GM23338 (cell line): ENCODE measurements around the gene COMMD3. TPM values are rescaled to one million over a fixed set of nuclear protein-coding genes. Genes with fewer than 3 reads are reported as not detected.

Experiments used
- ATAC-seq: fragments of 200-7000 bp; cut with Tn5 transposase; 3 replicates; pipeline ENCODE4 v1.9.1; 2020
- DNase-seq: peaks from one replicate; pipeline ENCODE4 v3.0.0-alpha.2; 2015; ENCODE audit warnings: low spot score
- H2AFZ ChIP-seq: fragments of 200-600 bp; sonication (generic); 2 replicates; pipeline ENCODE4 v1.8.0; 2016; ENCODE audit warnings: antibody characterized with exemption, mild to moderate bottlenecking, moderate library complexity
- H3F3A ChIP-seq: fragments of 200-600 bp; sonication (generic); replicated peaks from 2 replicates; pipeline ENCODE4 v1.8.0; 2017; ENCODE audit warnings: antibody characterized with exemption, mixed run types, low read depth
- H3K27ac ChIP-seq: fragments of 200-600 bp; sonication (generic); 2 replicates; pipeline ENCODE4 v1.6.1; 2016; ENCODE audit warnings: low read depth
- H3K27me3 ChIP-seq: fragments of 200-600 bp; sonication (generic); 2 replicates; pipeline ENCODE4 v1.8.0; 2016; ENCODE audit warnings: mild to moderate bottlenecking, mixed run types, moderate library complexity; ENCODE audit not compliant: insufficient read depth
- H3K36me3 ChIP-seq: fragments of 200-600 bp; sonication (generic); 2 replicates; pipeline ENCODE4 v1.8.0; 2016; ENCODE audit warnings: mild to moderate bottlenecking; ENCODE audit not compliant: insufficient read depth
- H3K4me1 ChIP-seq: fragments of 200-600 bp; sonication (generic); 2 replicates; pipeline ENCODE4 v1.8.0; 2016; ENCODE audit warnings: mild to moderate bottlenecking, moderate library complexity; ENCODE audit not compliant: insufficient read depth
- H3K4me2 ChIP-seq: fragments of 200-600 bp; sonication (generic); 2 replicates; pipeline ENCODE4 v1.7.1; 2017; ENCODE audit warnings: mixed run types
- H3K4me3 ChIP-seq: fragments of 200-600 bp; sonication (generic); 2 replicates; pipeline ENCODE4 v1.6.1; 2016; ENCODE audit warnings: mixed run types
- H3K79me2 ChIP-seq: fragments of 200-600 bp; sonication (generic); replicated peaks from 2 replicates; pipeline ENCODE4 v1.8.0; 2017; ENCODE audit warnings: mild to moderate bottlenecking; ENCODE audit not compliant: insufficient read depth
- H3K9me2 ChIP-seq: fragments of 200-600 bp; sonication (generic); 2 replicates; pipeline ENCODE4 v1.8.0; 2017; ENCODE audit not compliant: insufficient read depth
- H4K20me1 ChIP-seq: fragments of 200-600 bp; sonication (generic); replicated peaks from 2 replicates; pipeline ENCODE4 v1.8.0; 2017; ENCODE audit warnings: mild to moderate bottlenecking; ENCODE audit not compliant: insufficient read depth
- H3K27ac Mint-ChIP-seq: 2 replicates; pipeline ENCODE4 v1.8.0; 2020; ENCODE audit warnings: inconsistent platforms, mild to moderate bottlenecking, moderate library complexity, mixed read lengths
- H3K27me3 Mint-ChIP-seq: 3 replicates; pipeline ENCODE4 v1.8.0; 2022; ENCODE audit warnings: low read depth, mild to moderate bottlenecking, moderate library complexity, mixed read lengths, inconsistent platforms; ENCODE audit not compliant: insufficient read depth, poor library complexity
- H3K36me3 Mint-ChIP-seq: 3 replicates; pipeline ENCODE4 v1.8.0; 2021; ENCODE audit warnings: low read depth, mild to moderate bottlenecking, inconsistent platforms, moderate library complexity, mixed read lengths
- H3K4me1 Mint-ChIP-seq: 3 replicates; pipeline ENCODE4 v1.8.0; 2020; ENCODE audit warnings: mild to moderate bottlenecking, inconsistent platforms, mixed read lengths
- H3K4me3 Mint-ChIP-seq: 3 replicates; pipeline ENCODE4 v1.8.0; 2021; ENCODE audit warnings: moderate library complexity, mild to moderate bottlenecking, inconsistent platforms, mixed read lengths
- H3K9me3 Mint-ChIP-seq: 3 replicates; pipeline ENCODE4 v1.8.0; 2020; ENCODE audit warnings: moderate library complexity, mild to moderate bottlenecking, inconsistent platforms, mixed read lengths
- CREB1 ChIP-seq: fragments of 250-450 bp; sonication (Bioruptor Pico); IDR thresholded peaks from 2 replicates; pipeline ENCODE4 v1.5.0; 2020; ENCODE audit warnings: low read depth, mild to moderate bottlenecking, moderate library complexity
- CTCF ChIP-seq, 2 experiments: fragments of 200-600 bp in 1 of 2; sonication (generic) in 1 of 2; conservative IDR thresholded peaks; 2 replicates each; pipeline versions ENCODE4 v1.5.1 to v1.6.1; 2016 to 2017; ENCODE audit warnings: antibody characterized with exemption in 2 of 2, low read depth in 2 of 2, mild to moderate bottlenecking in 2 of 2, moderate library complexity in 1 of 2
- EZH2 ChIP-seq: fragments of 200-600 bp; sonication (generic); IDR thresholded peaks from one replicate; pipeline ENCODE4 v1.8.0; 2017; ENCODE audit warnings: antibody characterized with exemption, mild to moderate bottlenecking, low read depth; ENCODE audit not compliant: unreplicated experiment
- EZH2phosphoT487 ChIP-seq: fragments of 200-600 bp; sonication (generic); IDR thresholded peaks from one replicate; pipeline ENCODE4 v1.8.1; 2018; ENCODE audit warnings: antibody characterized with exemption; ENCODE audit not compliant: unreplicated experiment
- POLR2AphosphoS5 ChIP-seq: IDR thresholded peaks from 2 replicates; pipeline ENCODE4 v1.6.1; 2016; ENCODE audit warnings: antibody characterized with exemption, low read depth
- REST ChIP-seq: IDR thresholded peaks from one replicate; pipeline ENCODE4 v1.6.1; 2018; ENCODE audit warnings: antibody characterized with exemption; ENCODE audit not compliant: unreplicated experiment
- STAT1 ChIP-seq: IDR thresholded peaks from one replicate; pipeline ENCODE4 v1.6.1; 2016; ENCODE audit warnings: antibody characterized with exemption; ENCODE audit not compliant: unreplicated experiment
- ZNF114 ChIP-seq: fragments of 250-450 bp; sonication (Bioruptor Pico); IDR thresholded peaks from 2 replicates; pipeline ENCODE4 v1.5.0; 2020; ENCODE audit warnings: mild to moderate bottlenecking, moderate library complexity
- ZNF462 ChIP-seq: fragments of 250-450 bp; sonication (Bioruptor Pico); IDR thresholded peaks from 2 replicates; pipeline ENCODE4 v1.5.0; 2020; ENCODE audit warnings: mild to moderate bottlenecking, moderate library complexity
- polyA plus RNA-seq: library from polyadenylated mRNA; unstranded; fragments of >200 nt; fragmentation: Nextera tagmentation; extraction: Ambion mirVana; gene quantifications from 2 replicates; pipeline ENCODE4 v1.2.1, GENCODE V29; 2016
- total RNA-seq: library from RNA; depleted of rRNA; stranded (reverse); fragments of >200 nt; shearing (Covaris generic); gene quantifications from 2 replicates; pipeline ENCODE4 v1.2.3, GENCODE V29; 2014

Gene COMMD3
- total and polyA plus RNA-seq, 2 experiments from 2014 or later, result 1.1 to 5.2 TPM

- TF ChIP-seq ZNF462 (CRISPR knock-in tag) (no peak), CTCF (conservative IDR thresholded peaks at IDR 0.05; ENCODE audit: low read depth in 2 of 2) (no peak), EZH2 (no peak)
Observed at GRCh38 chr10:22329150-22329549, 13.0 kb downstream of the COMMD3 start (continued).

- Histone ChIP-seq H4K20me1 (peaks cover 28% of the 10 kb centered on the region; the same call in 1 of the 2 replicates), H2AFZ (no peak overlapping the region), H3K9me2 (no peaks in the 10 kb centered on the region), H3K36me3 (no peaks in the 10 kb centered on the region), H3K4me3 (no peak overlapping the region), H3K79me2 (no peaks in the 10 kb centered on the region), H3K4me2 (no peak overlapping the region), H3K27ac (no peak overlapping the region), H3K4me1 (peaks cover 44% of the 10 kb centered on the region), H3K27me3 (peaks cover 100% of the 10 kb centered on the region), H3F3A (peaks cover 14% of the 10 kb centered on the region)
- peaks cover 83% of the 10 kb centered on the region for H3K27me3 Mint-ChIP-seq
- DNase-seq, result no peak
- no peak for ATAC-seq
- H3K27ac Mint-ChIP-seq, result no peak overlapping the region
- H3K4me3 Mint-ChIP-seq, result no peak overlapping the region
- H3K9me3 Mint-ChIP-seq, result peaks cover 3% of the 10 kb centered on the region; the same call in 2 of the 3 replicates
- no peaks in the 10 kb centered on the region; the same call in 2 of the 3 replicates for H3K36me3 Mint-ChIP-seq
- H3K4me1 Mint-ChIP-seq, result peaks cover 22% of the 10 kb centered on the region
- no peak for TF ChIP-seq REST
- TF ChIP-seq ZNF114 (CRISPR knock-in tag), result no peak
- no peak for TF ChIP-seq STAT1
- no peak for TF ChIP-seq CTCF (conservative IDR thresholded peaks at IDR 0.05; ENCODE audit: low read depth in 2 of 2)
- TF ChIP-seq POLR2AphosphoS5, result no peak
- no peak for TF ChIP-seq CREB1
- TF ChIP-seq EZH2phosphoT487, result peak; percentile 41
Observed at GRCh38 chr10:22332116-22332692, 16.0 kb downstream of the COMMD3 start.
